TTC549 (cell line): Measurements from ENCODE around the gene KLRF1.
"Not testable (repeated sequence)": the region's sequence is repeated elsewhere in the genome, so short reads cannot be mapped to it uniquely, and the experiment has no call there.

Experiments used
- FAIRE-seq: peaks from 2 replicates; lab custom pipeline; 2012; peaks lifted over from hg19 to GRCh38; lab: Jason Lieb, UNC

The KLRF1 gene

DNA sequence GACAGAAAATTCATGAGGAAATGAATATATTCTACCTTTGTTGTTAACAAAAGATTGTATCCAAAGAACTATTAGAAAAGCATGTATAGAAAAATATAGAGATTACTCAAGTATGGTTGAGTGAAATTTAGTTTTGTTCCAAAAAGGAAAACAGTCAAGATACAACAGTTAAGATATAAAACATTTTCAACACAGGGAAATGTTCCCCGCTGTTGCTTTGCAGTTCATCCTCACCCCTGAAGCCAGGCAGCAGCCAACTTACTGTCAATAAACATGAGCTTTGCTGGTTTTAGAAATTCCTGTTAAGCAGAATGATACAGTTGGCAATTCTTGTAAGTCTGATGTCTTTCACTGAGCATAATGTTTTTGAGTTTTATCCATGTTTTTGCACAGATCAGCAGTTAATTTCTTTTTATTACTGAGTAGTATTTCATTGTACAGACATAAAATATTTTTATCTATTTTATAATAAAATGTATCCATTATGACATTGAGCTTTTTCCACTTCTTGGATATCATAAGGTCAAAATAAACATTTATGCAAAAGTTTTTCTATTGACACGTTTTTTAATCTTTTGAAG lies 43.1 kb downstream of the KLRF1 start:
- FAIRE-seq, result no peak

DNA sequence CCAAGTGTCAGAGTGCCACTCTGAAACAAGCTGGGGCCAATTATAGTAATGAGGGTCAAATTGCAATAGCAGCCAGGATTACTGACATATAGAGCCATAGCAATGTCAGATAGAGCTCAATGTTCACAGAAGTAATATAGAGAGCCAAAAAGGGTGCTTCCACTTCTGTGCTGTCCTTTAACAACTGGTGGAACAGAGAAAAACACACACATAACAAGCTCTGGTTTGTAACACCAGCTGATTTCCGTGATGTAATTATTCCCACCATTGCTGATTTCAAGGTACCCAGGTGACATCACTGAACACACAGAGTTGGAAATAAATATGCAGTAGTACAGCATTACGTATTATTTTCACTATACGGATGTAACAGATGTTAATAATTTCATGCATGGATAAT lies 44.9 kb downstream of the KLRF1 start:
- FAIRE-seq, result no peak

DNA sequence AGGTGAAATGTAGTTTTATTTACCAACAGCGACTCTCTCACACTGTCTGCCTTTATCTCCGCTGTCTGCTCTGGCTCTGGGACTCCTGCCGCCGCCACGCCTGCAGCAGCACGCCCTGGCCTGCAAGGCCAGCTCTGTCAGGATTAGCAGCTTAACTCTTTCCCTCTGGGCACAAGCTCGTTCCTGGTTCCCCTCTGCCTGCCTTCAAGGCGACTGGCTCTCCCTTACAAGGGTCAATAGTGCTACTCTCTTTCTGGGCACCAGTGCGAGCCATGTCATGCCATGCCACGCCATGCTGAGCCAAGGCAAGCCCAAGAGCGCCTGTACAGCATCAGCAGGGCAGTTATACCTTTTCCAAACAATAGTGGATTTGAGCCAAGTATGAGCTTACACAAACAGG lies 45.5 kb downstream of the KLRF1 start:
- FAIRE-seq, result no peak

GRCh38 chr12:9876120-9876519 lies 48.8 kb downstream of the KLRF1 start:
- not testable (repeated sequence) for FAIRE-seq

DNA sequence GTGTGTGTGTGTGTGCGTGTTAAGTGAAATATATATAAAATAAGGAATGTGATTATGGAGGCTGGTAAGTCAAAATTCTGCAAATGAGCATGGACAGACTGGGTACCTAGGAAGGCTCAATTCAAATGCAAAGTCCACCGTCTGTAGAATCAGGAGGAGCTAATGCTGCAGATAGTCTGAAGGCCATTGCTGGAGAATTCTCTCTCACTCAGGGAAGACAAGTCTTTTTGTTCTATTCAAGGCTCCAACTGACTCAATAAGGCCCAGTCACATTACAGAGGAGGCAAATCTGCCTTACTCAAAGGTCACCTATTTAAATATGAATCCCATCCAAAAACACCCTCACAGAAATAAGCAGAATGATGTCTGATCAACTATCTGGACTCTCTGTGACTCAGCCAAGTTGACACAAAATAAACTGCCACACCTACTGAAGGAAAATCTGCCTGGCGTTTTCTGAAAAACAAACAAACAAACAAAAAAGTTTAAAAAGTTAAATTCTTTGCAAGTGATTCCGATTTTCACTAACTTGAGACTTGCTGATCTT lies 53.3 kb downstream of the KLRF1 start:
- FAIRE-seq, result no peak

DNA sequence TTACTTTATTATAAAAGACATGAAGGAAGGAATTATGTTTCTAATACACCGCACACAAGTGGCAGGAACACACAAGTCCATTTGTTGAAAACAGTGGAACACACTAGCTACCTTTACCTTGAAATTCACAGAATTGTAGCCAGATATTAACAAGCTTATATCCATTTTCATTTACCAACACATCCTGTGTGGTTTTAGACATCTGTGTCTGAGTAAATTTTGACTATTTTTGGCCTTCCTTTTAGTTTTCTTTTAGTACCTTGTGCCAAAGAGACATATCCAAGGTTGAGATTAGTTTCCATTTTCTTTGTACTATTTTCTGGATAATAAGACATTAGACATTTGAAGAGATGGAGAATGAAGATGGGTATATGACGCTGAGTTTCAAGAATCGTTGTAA lies 54.0 kb downstream of the KLRF1 start, which contains the start of gene KLRF2:
Gene KLRF2 (plus strand): TSS at position 244 of the 400 bp plus-strand sequence. CDS start 107 bp downstream, at position 351.
- FAIRE-seq, result no peak

- FAIRE-seq, result no peak
Observed at GRCh38 chr12:9881988-9882387, 54.7 kb downstream of the KLRF1 start.

DNA sequence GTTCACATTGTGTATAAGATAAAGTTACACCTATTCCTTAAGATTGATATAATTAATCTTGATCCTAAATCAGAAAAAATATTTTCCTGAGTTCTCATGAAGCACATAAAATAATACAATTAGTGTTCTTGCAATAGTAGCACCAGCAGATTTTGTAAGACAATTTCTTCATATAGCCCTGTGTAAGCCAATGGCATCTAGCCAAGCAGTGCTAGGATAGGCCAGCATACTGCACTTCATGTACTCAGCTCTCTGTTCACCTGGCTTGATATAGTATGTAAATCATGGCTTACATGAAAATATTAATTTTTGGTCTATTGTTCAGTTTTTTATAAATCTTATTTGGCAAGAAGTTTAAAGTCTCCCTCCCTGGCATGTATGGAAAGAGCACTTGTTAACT lies 55.9 kb downstream of the KLRF1 start:
- FAIRE-seq, result no peak

DNA sequence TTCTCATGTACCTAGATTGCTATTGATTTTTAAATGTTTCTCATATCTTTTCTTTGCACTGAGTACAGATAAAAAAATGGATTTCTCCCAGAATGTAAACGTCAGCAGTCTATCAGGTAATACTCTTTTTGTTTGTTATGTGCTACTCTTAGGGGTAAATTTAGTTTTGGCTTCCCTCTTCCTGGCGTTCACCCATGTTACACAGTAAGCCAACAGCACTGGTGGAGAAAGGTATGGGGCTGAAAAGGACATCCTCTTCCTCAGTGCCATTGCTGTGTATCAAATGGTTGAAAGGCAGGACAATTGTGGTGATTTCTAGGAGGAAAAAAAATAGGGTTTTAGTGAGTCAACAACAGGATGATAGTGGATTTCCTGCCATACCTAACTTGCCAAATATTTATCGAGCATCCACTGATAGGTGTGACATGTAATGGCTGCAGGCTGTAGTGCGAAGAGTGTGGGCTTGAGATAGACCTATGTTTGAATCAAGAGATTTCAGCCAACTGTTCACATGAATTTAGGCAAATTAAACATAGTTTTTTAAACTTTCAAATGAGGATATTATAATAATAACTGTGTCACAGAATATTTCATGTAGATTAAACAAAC lies 61.5 kb downstream of the KLRF1 start:
- no peak for FAIRE-seq
